PC-9 (cell line): ENCODE measurements around the gene MCM5.

ENCODE experiments used
- EZH2 ChIP-seq: fragments of 200-600 bp; sonication (generic); IDR thresholded peaks from 2 replicates; pipeline ENCODE4 v1.8.0; 2017; ENCODE audit warnings: antibody characterized with exemption, low read depth
- TF ChIP-seq, protein P1 (sequence below): fragments of 200-600 bp; sonication (generic); conservative IDR thresholded peaks from 2 replicates; pipeline ENCODE4 v1.6.1; 2017; ENCODE audit warnings: mixed run types, antibody characterized with exemption, mild to moderate bottlenecking, moderate library complexity

DNA sequence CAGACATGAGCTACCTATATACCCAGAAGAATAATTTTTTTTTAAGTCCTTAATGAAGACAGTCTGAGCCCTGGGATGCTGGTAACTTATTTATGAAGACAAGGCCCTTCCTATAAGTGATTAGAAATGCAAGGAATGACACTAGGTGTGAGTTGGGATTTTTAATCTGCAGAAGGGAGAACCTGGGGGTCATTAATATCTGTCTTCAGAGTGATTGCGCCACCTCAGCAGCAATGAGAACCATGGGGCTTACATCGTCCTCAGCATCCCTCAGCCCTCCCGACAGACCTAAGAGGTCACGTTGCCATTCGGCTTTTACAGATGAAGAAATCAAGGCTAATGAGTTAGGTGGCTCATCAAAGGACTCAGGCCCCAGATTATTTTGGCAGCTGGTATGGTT lies 55.6 kb downstream of the MCM5 start:
- no peak for TF ChIP-seq EZH2
- TF ChIP-seq, protein P1, sequence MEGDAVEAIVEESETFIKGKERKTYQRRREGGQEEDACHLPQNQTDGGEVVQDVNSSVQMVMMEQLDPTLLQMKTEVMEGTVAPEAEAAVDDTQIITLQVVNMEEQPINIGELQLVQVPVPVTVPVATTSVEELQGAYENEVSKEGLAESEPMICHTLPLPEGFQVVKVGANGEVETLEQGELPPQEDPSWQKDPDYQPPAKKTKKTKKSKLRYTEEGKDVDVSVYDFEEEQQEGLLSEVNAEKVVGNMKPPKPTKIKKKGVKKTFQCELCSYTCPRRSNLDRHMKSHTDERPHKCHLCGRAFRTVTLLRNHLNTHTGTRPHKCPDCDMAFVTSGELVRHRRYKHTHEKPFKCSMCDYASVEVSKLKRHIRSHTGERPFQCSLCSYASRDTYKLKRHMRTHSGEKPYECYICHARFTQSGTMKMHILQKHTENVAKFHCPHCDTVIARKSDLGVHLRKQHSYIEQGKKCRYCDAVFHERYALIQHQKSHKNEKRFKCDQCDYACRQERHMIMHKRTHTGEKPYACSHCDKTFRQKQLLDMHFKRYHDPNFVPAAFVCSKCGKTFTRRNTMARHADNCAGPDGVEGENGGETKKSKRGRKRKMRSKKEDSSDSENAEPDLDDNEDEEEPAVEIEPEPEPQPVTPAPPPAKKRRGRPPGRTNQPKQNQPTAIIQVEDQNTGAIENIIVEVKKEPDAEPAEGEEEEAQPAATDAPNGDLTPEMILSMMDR, result no peak
